Measurements from ENCODE around the gene KCNQ1OT1. TPM values are rescaled to one million over a fixed set of nuclear protein-coding genes. Genes with fewer than 3 reads are reported as not detected.

The KCNQ1OT1 gene
- total RNA-seq, 1 donor from 2014 or later = 2.3 TPM

DNA sequence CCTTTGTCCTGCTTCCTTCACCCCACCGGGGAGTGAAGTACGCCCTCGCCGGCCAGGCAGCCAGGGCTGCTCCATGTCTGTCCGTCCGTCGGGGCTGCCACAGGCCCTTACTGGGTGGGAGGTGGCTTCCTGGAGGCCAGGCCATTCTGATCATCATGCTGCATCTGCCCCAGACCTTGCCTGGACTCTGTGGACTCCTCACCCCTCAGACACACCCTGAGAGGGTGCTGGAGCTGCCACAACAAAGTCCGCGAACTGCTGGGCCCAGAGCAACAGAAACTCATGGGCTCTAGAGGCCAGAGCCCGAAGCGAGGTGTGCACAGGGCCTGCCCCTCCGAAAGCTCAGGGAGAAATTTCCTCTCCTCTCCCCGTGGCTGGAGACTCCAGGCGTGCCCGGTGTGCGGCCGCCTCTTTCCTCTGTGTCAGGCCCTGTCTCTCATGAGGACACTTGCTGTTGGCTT, 124.2 kb downstream of the KCNQ1OT1 start:
- H3K9me3 Mint-ChIP-seq = no peaks in the 10 kb centered on the region
- no peak for DNase-seq (ENCODE audit: low spot score)
- no peak overlapping the region for H3K4me2 ChIP-seq
- no peaks in the 10 kb centered on the region for H3K36me3 Mint-ChIP-seq
- no peaks in the 10 kb centered on the region for H3K36me3 ChIP-seq
- no peak overlapping the region for H2AFZ ChIP-seq (replicated peaks)
- H3K27ac Mint-ChIP-seq = peak overlapping the region; percentile 74
- TF ChIP-seq EZH2 (IDR thresholded peaks at IDR 0.05) = no peak
- TF ChIP-seq CTCF (IDR thresholded peaks at IDR 0.05) = no peak
- TF ChIP-seq EZH2phosphoT487 (IDR thresholded peaks at IDR 0.05) = no peak
- H3K4me1 ChIP-seq = no peaks in the 10 kb centered on the region
- no peaks in the 10 kb centered on the region for H3K4me1 Mint-ChIP-seq
- H3K4me3 ChIP-seq = no peak overlapping the region
- H3K79me2 ChIP-seq (ENCODE audit: low read depth) = no peaks in the 10 kb centered on the region
- no peak overlapping the region for H3K9ac ChIP-seq
- H4K20me1 ChIP-seq (ENCODE audit: low read depth) = no peaks in the 10 kb centered on the region
- no peak overlapping the region for H3K4me3 Mint-ChIP-seq
- H3K27me3 Mint-ChIP-seq (ENCODE audit: insufficient read depth, low read depth) = peaks cover 8% of the 10 kb centered on the region
- peaks cover 5% of the 10 kb centered on the region for H3K27me3 ChIP-seq
- no peaks in the 10 kb centered on the region for H3K9me3 ChIP-seq (ENCODE audit: low read depth)
- no peaks in the 10 kb centered on the region for H3F3A ChIP-seq (ENCODE audit: low read depth)
- H3K27ac ChIP-seq = no peak overlapping the region

DNA sequence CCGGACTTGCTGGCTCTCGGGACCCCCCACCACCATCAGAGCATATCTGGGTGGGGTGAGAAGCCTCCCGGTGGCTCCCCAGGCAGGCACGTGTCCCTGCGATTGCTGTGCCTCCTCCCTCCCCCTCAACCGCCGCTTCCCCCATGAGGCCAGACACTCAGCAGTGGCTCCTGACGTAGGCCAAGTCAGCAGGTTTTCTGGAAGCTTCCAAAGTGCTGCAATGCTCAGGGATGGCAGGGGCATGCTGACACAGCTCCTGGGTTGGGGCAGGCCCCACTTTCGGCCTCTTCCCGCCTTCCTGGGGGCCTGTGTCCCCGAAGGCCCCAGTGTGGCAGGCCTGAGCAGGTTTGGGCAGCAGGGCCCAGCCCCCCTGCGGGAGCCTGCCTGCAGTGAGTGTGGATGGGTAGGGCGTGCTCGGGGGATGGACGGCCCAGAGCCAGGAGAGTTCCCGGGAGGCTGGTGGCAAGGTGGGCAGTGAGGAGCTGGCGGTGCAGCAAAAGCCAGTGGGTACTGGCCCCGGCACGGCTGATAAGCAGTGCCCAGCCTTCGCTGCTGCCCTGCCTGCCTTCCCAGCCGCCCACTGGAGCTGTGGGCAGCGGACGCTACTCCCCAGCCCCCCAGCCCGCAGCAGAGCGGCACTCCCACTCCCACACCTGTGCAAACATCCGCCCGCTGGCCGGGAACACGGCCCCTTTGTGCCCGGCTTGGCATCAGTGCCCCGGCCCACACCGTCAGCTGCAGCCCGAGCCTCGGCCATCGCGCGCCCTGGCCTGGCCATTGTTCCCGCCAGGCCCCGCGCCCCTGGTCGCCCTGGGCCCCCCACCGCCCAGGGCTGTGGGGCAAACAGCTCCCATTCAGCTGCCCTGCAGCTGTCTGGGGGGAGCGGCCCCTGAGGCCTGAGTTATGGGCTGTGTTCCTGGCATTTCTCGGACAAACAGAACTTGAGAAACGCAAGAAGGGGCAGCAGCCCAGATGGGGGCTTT, 125.0 kb downstream of the KCNQ1OT1 start:
- no peak overlapping the region for H3K27ac ChIP-seq
- no peaks in the 10 kb centered on the region for H3K36me3 Mint-ChIP-seq

DNA sequence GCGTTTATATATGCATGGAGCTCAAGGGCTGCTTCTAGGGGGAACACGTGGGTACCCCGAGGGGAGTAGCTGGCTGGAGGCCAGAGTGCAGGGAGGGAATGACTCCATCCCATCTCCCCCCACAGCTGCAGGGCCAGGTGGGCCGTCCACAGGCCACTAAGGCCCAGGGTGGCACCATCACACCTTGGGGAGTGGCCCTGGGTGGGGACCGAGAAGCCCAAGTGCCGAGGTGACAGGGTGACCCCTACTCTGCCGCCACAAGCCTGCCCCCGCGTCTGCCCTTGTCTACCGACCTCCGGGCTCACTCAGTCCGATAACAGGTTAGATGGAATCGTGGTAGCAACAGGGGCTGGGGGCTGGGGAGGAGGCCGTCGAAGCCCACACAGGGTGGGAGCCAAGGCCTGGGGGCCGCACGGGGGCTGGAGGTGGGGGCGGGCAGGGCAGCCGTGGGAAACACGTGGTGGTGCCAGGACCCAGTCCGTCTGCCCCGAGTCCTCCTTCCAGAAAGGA, 125.7 kb downstream of the KCNQ1OT1 start:
- Histone ChIP-seq H3K4me3 (no peak overlapping the region), H3K9ac (no peak overlapping the region), H2AFZ (replicated peaks) (no peak overlapping the region), H3K27ac (no peak overlapping the region), H3K27me3 (peaks cover 5% of the 10 kb centered on the region), H3K9me3 (ENCODE audit: low read depth) (no peaks in the 10 kb centered on the region), H3K36me3 (no peaks in the 10 kb centered on the region), H3K79me2 (ENCODE audit: low read depth) (no peaks in the 10 kb centered on the region), H3K4me2 (no peak overlapping the region), H3K4me1 (no peaks in the 10 kb centered on the region), H3F3A (ENCODE audit: low read depth) (no peaks in the 10 kb centered on the region), H4K20me1 (ENCODE audit: low read depth) (no peaks in the 10 kb centered on the region)
- no peak for DNase-seq (ENCODE audit: low spot score)
- Mint-ChIP-seq H3K4me1 (no peaks in the 10 kb centered on the region), H3K27ac (no peak overlapping the region), H3K27me3 (ENCODE audit: insufficient read depth, low read depth) (peaks cover 8% of the 10 kb centered on the region), H3K36me3 (no peaks in the 10 kb centered on the region), H3K4me3 (no peak overlapping the region), H3K9me3 (no peaks in the 10 kb centered on the region)
- TF ChIP-seq EZH2 (IDR thresholded peaks at IDR 0.05) = no peak
- no peak for TF ChIP-seq CTCF (IDR thresholded peaks at IDR 0.05)
- no peak for TF ChIP-seq EZH2phosphoT487 (IDR thresholded peaks at IDR 0.05)

More for the DNA sequence above, 125.0 kb downstream of the KCNQ1OT1 start:
- peaks cover 8% of the 10 kb centered on the region for H3K27me3 Mint-ChIP-seq (ENCODE audit: insufficient read depth, low read depth)
- DNase-seq (ENCODE audit: low spot score) = no peak
- H3K4me3 Mint-ChIP-seq = no peak overlapping the region
- H3K27ac Mint-ChIP-seq = no peak overlapping the region
- Histone ChIP-seq H3K79me2 (ENCODE audit: low read depth) (no peaks in the 10 kb centered on the region), H3K4me2 (no peak overlapping the region), H2AFZ (replicated peaks) (no peak overlapping the region), H3K36me3 (no peaks in the 10 kb centered on the region), H3F3A (ENCODE audit: low read depth) (no peaks in the 10 kb centered on the region), H3K4me3 (no peak overlapping the region), H3K4me1 (no peaks in the 10 kb centered on the region), H3K9ac (no peak overlapping the region), H3K9me3 (ENCODE audit: low read depth) (no peaks in the 10 kb centered on the region), H4K20me1 (ENCODE audit: low read depth) (no peaks in the 10 kb centered on the region), H3K27me3 (peaks cover 5% of the 10 kb centered on the region)
- H3K4me1 Mint-ChIP-seq = no peaks in the 10 kb centered on the region
- no peaks in the 10 kb centered on the region for H3K9me3 Mint-ChIP-seq
- TF ChIP-seq CTCF (IDR thresholded peaks at IDR 0.05) = no peak
